GM13976 (cell line): ENCODE measurements around the gene CPXM1.

ENCODE experiments used
- DNase-seq: peaks from one replicate; pipeline ENCODE4 v3.0.0; 2012; ENCODE audit warnings: low spot score
- CTCF ChIP-seq: IDR thresholded peaks from 2 replicates; pipeline ENCODE4 v1.5.1; 2012; ENCODE audit warnings: borderline replicate concordance, mild to moderate bottlenecking; ENCODE audit not compliant: insufficient read depth; ENCODE audit errors: extremely low read depth, missing control alignments, control extremely low read depth
- in situ Hi-C: fragments of 300-500 bp; cut with MboI; formaldehyde crosslinking; loops from one replicate; pipeline ENCODE4 v1.12.0; 2022; ENCODE audit warnings: low sequenced_read_pairs, mixed read lengths, inconsistent platforms; ENCODE audit not compliant: unreplicated experiment

CPXM1 gene

DNA sequence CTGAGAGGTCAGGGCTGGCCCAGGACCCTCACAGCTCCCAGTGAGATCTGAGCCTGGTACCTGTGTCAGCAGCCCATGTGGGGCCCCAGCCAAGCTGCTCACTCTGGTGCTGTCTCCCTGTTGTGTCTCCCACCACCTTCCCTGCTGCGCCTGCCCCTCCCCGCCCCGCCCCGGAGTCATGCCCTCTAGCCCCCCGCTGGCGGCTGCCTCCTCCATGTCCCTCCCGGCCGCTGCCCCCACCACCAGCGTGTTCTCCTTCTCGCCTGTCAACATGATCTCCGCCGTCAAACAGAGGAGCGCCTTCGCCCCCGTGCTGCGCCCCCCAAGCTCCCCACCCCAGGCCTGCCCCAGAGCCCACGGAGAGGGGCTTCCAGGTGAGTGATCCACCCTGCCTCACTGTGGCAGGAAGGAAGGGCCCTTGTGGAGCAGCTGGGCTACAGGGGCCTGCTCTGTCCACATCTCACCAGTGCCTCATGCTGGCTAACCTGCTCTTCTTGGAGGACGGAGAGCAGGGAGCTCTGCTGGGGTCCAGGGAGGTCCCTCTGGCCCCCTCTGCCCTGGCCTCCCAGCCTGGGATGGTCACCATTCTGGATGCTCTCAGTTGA is 44.9 kb downstream of the CPXM1 start:
- no peak for DNase-seq
- no peak for TF ChIP-seq CTCF
- in situ Hi-C loops: no loop called here

GRCh38 chr20:2754424-2754823 is 46.0 kb downstream of the CPXM1 start:
- no peak for TF ChIP-seq CTCF
- no peak for DNase-seq
- in situ Hi-C loops: no loop called here

GRCh38 chr20:2753461-2754040 is 46.9 kb downstream of the CPXM1 start:
- in situ Hi-C loops: no loop called here

GRCh38 chr20:2752567-2753460 is 47.6 kb downstream of the CPXM1 start:
- TF ChIP-seq CTCF: peak; percentile 45
- in situ Hi-C loops: no loop called here
- DNase-seq: peak; percentile 67

More at GRCh38 chr20:2753461-2754040, 46.9 kb downstream of the CPXM1 start:
- TF ChIP-seq CTCF: no peak
- DNase-seq: no peak

GRCh38 chr20:2751878-2752566 is 48.4 kb downstream of the CPXM1 start:
- in situ Hi-C loops: no loop called here
- TF ChIP-seq CTCF: peak; percentile 41
- DNase-seq: peak; percentile 70

- in situ Hi-C loops: no loop called here
- DNase-seq: no peak
- no peak for TF ChIP-seq CTCF
These were observed 49.0 kb downstream of the CPXM1 start for GRCh38 chr20:2751347-2751877.
